ENCODE data around the gene REELD1.

DNA sequence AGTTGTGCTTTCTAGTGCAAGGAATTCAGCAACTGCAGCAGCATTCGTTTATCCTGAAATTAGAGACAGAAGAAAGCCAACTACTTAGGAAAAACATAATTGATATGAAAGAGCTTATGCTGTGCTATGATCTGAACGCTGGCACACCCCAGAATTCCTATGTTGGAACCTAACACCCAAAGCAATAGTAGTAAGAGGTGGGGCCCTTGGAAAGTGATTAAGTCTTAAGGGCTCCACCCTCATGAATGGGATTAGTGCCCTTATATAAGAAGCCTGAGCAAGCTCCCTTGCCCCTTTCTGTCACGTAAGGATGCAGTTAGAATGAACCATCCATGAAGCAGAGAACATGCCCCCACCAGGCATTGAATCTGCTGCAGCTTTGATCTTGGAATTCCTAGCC lies 44.2 kb upstream of the REELD1 start:
- TF ChIP-seq CTCF (IDR thresholded peaks at IDR 0.05) (no peak), POLR2A (IDR thresholded peaks at IDR 0.05) (no peak)
